PC-9 (cell line): ENCODE measurements around the gene ATG4D.

ENCODE experiments used
- CTCF ChIP-seq: fragments of 200-600 bp; sonication (generic); conservative IDR thresholded peaks from 2 replicates; pipeline ENCODE4 v1.6.1; 2017; ENCODE audit warnings: mixed run types, antibody characterized with exemption, mild to moderate bottlenecking, moderate library complexity
- EZH2 ChIP-seq: fragments of 200-600 bp; sonication (generic); IDR thresholded peaks from 2 replicates; pipeline ENCODE4 v1.8.0; 2017; ENCODE audit warnings: antibody characterized with exemption, low read depth

- TF ChIP-seq CTCF, result no peak
- no peak for TF ChIP-seq EZH2
Measured at GRCh38 chr19:10518444-10519361, 25.0 kb upstream of the ATG4D start.
